ENCODE results near the gene MAPKAP1.

The MAPKAP1 gene

GRCh38 chr9:125427556-125427955 lies 279.5 kb downstream of the MAPKAP1 start:
- FAIRE-seq: no peak

- FAIRE-seq: no peak
These were observed 280.1 kb downstream of the MAPKAP1 start for GRCh38 chr9:125426926-125427325.

- FAIRE-seq: no peak
These were observed 281.0 kb downstream of the MAPKAP1 start for GRCh38 chr9:125425901-125426515.

GRCh38 chr9:125425170-125425897 lies 281.7 kb downstream of the MAPKAP1 start:
- FAIRE-seq: no peak

- no peak for FAIRE-seq
These were observed 283.0 kb downstream of the MAPKAP1 start for GRCh38 chr9:125423964-125424363.

GRCh38 chr9:125422853-125423252 lies 284.2 kb downstream of the MAPKAP1 start:
- FAIRE-seq: no peak

GRCh38 chr9:125421591-125422181 lies 285.3 kb downstream of the MAPKAP1 start:
- no peak for FAIRE-seq

- no peak for FAIRE-seq
These were observed 285.8 kb downstream of the MAPKAP1 start for GRCh38 chr9:125421166-125421565.

GRCh38 chr9:125418404-125418803 lies 288.6 kb downstream of the MAPKAP1 start:
- FAIRE-seq: no peak

GRCh38 chr9:125416517-125416916 lies 290.5 kb downstream of the MAPKAP1 start:
- FAIRE-seq: no peak

GRCh38 chr9:125415583-125416460 lies 291.2 kb downstream of the MAPKAP1 start:
- no peak for FAIRE-seq

GRCh38 chr9:125413579-125413978 lies 293.4 kb downstream of the MAPKAP1 start:
- no peak for FAIRE-seq

GRCh38 chr9:125412166-125412565 lies 294.8 kb downstream of the MAPKAP1 start:
- no peak for FAIRE-seq

- FAIRE-seq: no peak
These were observed 295.7 kb downstream of the MAPKAP1 start for GRCh38 chr9:125411171-125411756.

- FAIRE-seq: no peak
These were observed 296.5 kb downstream of the MAPKAP1 start for GRCh38 chr9:125410522-125410894.

GRCh38 chr9:125409637-125410521 lies 297.1 kb downstream of the MAPKAP1 start:
- no peak for FAIRE-seq

GRCh38 chr9:125409217-125409636 lies 297.8 kb downstream of the MAPKAP1 start:
- no peak for FAIRE-seq

GRCh38 chr9:125407974-125408900 lies 298.8 kb downstream of the MAPKAP1 start:
- no peak for FAIRE-seq

- FAIRE-seq: no peak
These were observed 299.5 kb downstream of the MAPKAP1 start for GRCh38 chr9:125407432-125407973.

GRCh38 chr9:125406810-125407087 lies 300.3 kb downstream of the MAPKAP1 start:
- no peak for FAIRE-seq

Measured in A204.1 (cell line).